ENCODE data around the gene SAMD14.

SAMD14 gene
- 0.08 to 0.54 (median 0.19) reads per million in 4 donors for total RNA-seq

- peak in 4 of 5 donors; percentile 44 to 61 (median 52) for DNase-seq
Measured at GRCh38 chr17:50129728-50130558, at the start of gene SAMD14. TSS of gene SAMD14 (minus strand) at chr17:50130160. CDS start at chr17:50124959, 5,201 bp downstream.

DNA sequence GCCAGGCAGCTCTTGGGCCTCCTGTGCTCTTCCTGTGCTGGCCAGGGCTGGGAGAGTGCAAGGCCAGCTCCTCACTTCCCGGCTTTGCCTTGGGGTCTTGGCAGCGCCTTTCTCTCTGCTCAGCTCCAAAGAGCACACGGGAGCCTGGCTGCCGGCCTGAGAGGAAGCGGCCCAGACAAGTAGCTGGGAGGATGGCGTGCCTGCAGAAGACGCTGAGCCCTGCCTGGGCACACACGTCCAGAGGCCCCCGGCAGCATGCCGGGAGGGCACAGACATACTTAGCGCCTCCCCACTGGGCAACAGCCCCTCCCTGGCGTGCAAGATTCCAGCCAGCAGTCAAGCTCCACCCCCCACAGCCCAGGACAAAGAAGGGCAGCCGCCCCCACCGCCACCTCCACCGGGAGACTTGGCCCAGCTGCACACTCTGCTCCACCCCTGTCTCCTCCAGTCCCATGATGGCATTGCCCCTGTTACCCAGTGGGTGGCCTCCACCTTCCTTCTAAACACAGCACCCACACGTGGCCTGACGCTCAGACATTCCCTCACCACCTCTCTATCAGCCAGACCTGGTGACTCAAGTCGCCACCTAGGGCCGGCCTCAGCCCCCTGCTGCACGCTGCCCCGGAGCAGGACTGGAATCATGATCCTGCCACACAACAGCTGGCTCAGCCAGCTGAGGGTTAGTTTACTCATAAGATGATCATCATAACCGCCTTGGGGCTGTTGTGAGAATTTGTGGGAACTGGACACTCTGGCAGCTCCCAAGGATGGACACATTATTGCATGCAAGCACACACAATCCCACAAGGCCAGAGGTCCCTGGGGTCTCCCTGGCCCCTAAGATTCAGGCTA lies 48.2 kb upstream of the SAMD14 start:
- DNase-seq: peak in 2 of 5 donors; percentile 31 to 45

GRCh38 chr17:50177476-50177875 lies 47.5 kb upstream of the SAMD14 start:
- DNase-seq: no peak

DNA sequence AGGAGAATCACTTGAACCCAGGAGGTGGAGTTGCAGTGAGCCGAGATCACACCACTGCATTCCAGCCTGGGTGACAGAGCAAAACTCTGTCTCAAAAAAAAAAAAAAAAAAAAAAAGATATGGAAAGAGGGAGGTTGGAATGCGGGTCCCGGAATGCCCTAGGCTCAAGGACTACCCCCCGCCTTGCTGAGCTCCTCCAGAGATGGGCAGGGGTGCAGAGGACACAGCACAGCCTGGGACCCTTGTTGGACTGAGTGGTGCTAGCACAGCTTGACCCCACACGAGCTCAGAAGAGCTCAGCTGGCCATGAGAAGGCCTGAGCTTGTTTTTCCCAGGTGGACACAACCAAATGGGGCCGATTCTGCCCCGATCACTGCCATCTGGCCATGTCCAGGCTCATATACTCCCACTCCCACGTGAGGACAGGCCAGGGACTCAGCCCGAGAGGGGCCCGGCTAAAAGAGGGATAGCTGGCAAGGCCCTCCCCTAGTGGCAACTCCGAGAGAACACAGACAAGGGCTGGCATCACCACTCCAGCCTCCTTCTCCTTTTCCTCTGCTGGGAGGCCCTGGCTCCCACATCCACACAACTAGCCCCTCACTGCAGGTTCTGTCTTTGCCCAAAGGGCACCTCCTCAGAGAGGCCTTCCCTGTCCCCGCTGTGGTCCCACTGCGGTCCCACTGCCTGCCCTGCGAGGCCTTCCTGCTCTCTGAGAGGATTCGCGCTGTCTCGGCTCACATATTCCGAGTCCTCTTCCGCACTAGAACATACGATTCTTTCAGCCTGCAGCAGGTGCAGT lies 46.8 kb upstream of the SAMD14 start:
- DNase-seq: no peak

GRCh38 chr17:50175035-50175807 lies 45.3 kb upstream of the SAMD14 start:
- DNase-seq: no peak

GRCh38 chr17:50174444-50174843 lies 44.5 kb upstream of the SAMD14 start:
- DNase-seq: no peak

DNA sequence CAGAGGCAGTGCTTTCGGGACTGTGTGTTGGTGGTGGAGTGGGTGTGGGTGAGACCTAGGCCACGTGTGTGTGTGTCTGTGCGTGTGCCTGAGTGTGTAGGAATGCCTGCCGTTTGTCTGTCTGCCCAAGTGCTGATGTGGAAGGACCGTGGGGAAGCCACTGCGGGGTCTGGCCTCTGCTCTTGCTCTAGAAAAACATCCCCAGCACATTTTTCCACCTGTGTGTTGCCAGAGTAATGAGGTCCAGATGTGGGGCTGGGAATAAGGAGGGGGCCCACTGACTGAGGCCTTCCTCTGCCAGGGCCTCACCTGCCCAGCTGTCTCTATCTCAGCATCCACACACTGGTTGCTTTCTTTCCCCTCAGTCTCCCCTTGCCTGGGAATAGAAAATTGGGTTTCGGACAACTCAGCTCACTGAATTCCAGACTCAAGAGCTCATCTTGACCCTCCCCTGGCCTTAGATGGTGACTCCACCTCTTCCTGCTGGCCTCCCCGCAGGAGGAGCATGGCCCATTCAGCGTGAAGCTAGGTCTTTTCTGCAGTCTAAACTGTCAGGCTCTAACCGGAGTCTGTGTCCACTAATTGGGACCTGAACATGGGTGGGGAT lies 43.5 kb upstream of the SAMD14 start:
- DNase-seq: no peak

GRCh38 chr17:50172936-50173334 lies 43.0 kb upstream of the SAMD14 start:
- DNase-seq: no peak

DNA sequence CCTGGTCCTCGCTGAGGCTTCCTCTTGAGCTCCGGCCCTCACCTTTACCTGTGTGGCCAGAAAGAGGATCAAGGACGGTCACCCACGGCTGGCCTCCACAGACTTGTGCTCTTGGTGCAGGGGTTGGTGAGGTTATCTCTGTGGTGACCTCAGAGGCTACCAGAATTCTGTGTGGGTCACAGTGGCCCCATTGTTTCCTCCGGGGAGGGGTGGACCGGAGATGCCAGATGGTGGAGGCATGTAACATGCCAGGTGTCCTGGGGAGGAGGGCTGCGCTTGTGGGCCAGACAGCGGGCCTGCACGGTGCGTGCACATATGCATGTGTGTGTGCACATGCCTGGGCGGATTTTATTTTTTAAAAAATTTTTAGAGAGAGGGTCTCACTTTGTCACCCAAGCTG lies 42.2 kb upstream of the SAMD14 start:
- no peak for DNase-seq

DNA sequence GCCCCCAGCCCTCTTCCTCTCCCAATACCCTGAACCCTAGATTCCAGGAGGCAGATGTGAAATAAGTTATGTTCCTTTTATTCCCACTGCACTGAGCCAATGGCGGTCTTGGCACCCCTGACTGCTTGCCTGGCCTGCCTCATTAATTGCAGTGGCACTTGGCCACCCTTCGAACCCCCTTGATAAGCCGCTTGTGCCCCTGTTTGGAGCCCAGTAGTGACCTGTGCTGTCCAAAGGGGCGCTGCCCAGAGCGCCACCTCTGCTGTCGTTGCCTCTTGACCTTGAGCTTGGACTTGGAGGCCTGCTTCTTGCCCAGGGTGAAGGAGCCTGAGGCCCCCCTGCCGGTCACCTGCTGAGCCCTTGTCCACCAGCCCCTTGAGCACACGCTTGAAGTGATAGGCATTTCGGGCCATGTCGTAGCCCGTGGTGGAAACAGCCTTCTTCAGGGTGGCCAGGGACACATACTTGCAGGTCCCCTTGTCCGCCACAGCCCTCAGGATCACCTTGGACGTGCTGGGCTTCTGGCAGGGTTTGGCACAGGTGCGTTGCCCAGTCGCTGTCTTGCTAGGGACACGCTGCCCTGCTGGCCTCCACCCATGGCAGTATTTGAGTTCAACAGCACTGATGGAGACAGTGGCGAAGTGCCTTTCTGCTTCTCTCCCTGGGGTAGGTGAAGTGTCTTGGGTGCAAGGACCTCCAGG lies 41.6 kb upstream of the SAMD14 start:
- no peak for DNase-seq

- DNase-seq: peak in 1 of 5 donors; percentile 62
Measured at GRCh38 chr17:50170662-50171370, 40.9 kb upstream of the SAMD14 start.

GRCh38 chr17:50169881-50170459 lies 40.0 kb upstream of the SAMD14 start:
- DNase-seq: no peak

GRCh38 chr17:50169121-50169764 lies 39.3 kb upstream of the SAMD14 start:
- peak in 4 of 5 donors; percentile 42 to 72 (median 49) for DNase-seq

DNA sequence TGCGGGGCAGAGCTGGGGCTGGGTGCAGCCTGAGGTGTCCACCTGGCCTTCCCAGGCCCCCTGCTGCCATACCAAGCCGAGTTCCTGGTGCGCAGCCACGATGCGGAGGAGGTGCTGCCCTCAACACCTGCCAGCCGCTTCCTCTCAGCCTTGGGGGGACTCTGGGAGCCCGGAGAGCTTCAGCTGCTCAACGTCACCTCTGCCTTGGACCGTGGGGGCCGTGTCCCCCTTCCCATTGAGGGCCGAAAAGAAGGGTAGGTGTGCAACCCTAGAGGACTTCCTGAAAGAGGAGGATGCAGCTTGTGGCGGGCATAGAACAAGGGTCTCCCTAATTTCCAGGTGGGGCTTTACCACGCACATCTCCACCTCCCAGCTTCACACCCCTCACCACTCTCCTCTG lies 38.4 kb upstream of the SAMD14 start:
- no peak for DNase-seq

DNA sequence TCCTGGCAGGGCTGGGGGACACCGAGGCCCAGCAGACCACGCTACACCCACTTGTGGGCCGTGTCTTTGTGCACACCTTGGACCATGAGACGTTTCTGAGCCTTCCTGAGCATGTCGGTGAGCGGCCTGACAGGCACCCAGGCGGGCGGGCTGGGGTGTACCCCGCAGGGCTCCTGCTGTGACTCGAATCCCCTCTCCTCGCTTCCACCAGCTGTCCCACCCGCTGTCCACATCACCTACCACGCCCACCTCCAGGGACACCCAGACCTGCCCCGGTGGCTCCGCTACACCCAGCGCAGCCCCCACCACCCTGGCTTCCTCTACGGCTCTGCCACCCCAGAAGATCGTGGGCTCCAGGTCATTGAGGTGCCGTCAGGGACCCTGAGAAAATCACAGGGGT lies 37.4 kb upstream of the SAMD14 start:
- no peak for DNase-seq

DNA sequence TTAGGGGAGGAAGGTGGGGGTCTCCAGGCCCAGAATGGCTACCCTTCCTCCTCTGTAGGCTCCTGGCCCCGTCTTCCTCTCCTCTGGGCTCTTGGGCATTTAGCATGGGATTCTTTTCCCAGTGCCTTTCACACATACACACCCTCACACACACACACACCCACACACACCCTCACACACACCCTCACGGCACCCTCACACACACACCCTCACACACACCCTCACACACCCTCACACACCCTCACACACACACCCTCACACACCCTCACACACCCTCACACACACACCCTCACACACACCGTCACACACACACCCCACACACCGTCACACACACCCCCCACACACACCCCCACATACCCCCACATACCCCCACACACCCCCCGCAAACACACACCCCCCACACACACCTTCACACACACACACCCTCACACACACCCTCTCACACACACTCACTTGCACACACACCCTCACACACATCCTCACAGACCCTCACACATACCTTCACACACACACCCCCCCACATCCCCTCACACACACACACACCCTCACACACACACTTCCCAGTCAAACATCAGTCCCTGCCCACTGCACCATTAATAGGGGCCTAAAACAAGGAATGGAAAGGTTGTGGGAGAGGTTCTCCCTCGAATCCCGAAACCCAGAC lies 36.7 kb upstream of the SAMD14 start:
- DNase-seq: no peak

- no peak for DNase-seq
Measured at GRCh38 chr17:50165867-50166517, 36.0 kb upstream of the SAMD14 start, which contains the start of gene SGCA. TSS of gene SGCA (plus strand) at chr17:50166005. CDS start at chr17:50166041, 36 bp downstream.

GRCh38 chr17:50165466-50165865 lies 35.5 kb upstream of the SAMD14 start:
- DNase-seq: no peak

Measured in T-helper 1 cell (primary cell).